ENCODE measurements around the gene GUCY1A2. TPM values are rescaled to one million over a fixed set of nuclear protein-coding genes. Genes with fewer than 3 reads are reported as not detected.

The GUCY1A2 gene
- total and polyA plus RNA-seq, 2 donors (not counting 1 experiment from before 2014, with no cell fraction given), result not detected

DNA sequence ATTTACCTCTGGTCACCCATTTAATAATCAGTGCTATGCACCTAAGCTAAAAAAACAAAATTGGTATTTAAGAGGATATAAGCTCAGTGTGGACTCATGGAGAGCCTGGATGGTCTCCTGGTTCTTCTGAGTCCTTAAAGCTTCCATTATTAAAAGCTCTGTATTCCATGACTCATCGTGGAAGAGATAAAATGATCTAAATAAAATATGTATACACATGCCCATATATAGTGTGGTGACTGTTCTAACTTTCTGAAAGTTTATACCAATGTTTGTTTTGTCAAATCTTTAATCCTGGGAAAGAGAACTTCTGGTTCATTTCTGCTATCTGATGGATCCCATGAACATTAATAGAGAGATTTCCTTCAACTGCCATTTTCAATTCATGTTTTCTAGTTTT lies 375.9 kb downstream of the GUCY1A2 start:
- no peak overlapping the region for H3K27ac ChIP-seq (ENCODE audit: low read length in 2 of 2)
- H3K79me2 ChIP-seq (ENCODE audit: control insufficient read depth, insufficient read depth, low read length), result no peaks in the 10 kb centered on the region
- WGBS (ENCODE audit: insufficient coverage), result no CpG with 5 or more reads among the region's 1 CpG
- H3K4me3 Mint-ChIP-seq, result no peak overlapping the region
- no peak overlapping the region for H3K9ac ChIP-seq (ENCODE audit: low read length)
- H3K4me1 ChIP-seq (ENCODE audit: control insufficient read depth in 2 of 2, insufficient read depth in 2 of 2, low read length in 2 of 2), result no peaks in the 10 kb centered on the region
- CTCF ChIA-PET, result no interaction called here
- no peaks in the 10 kb centered on the region for H3K27me3 ChIP-seq (replicated peaks in 1 of 4; ENCODE audit: control extremely low read depth in 1 of 4, control insufficient read depth in 3 of 4, insufficient read depth in 4 of 4, low read length in 3 of 4)
- H3K27ac Mint-ChIP-seq, result no peak overlapping the region
- no peaks in the 10 kb centered on the region for H4K20me1 ChIP-seq (ENCODE audit: control insufficient read depth, insufficient read depth, low read length, poor library complexity, severe bottlenecking)
- POLR2A ChIA-PET, result no interaction called here
- no peak overlapping the region for H3K4me3 ChIP-seq (ENCODE audit: control extremely low read depth in 1 of 5, extremely low read depth in 1 of 5, insufficient read depth in 1 of 5, low read depth in 2 of 5, low read length in 4 of 5)
- no peaks in the 10 kb centered on the region for H3K36me3 ChIP-seq (replicated peaks in 1 of 2; ENCODE audit: control extremely low read depth in 1 of 2, control insufficient read depth in 1 of 2, extremely low read depth in 1 of 2, insufficient read depth in 2 of 2, low read length in 1 of 2)
- H3K4me1 Mint-ChIP-seq, result no peaks in the 10 kb centered on the region
- ATAC-seq (ENCODE audit: low read depth), result no peak
- peaks cover 0 to 5% (median 4%) of the 10 kb centered on the region in 3 donors for H3K9me3 ChIP-seq (ENCODE audit: control extremely low read depth in 1 of 3, control insufficient read depth in 2 of 3, insufficient read depth in 1 of 3, low read length in 2 of 3)
- intact Hi-C loops (cut with micrococcal nuclease), result no loop called here
- H2AFZ ChIP-seq (ENCODE audit: insufficient read depth, low read depth, low read length, poor library complexity, severe bottlenecking), result no peak overlapping the region
- H3K9me3 Mint-ChIP-seq (ENCODE audit: insufficient read depth), result peaks cover under 1% of the 10 kb centered on the region
- TF ChIP-seq, protein P1, sequence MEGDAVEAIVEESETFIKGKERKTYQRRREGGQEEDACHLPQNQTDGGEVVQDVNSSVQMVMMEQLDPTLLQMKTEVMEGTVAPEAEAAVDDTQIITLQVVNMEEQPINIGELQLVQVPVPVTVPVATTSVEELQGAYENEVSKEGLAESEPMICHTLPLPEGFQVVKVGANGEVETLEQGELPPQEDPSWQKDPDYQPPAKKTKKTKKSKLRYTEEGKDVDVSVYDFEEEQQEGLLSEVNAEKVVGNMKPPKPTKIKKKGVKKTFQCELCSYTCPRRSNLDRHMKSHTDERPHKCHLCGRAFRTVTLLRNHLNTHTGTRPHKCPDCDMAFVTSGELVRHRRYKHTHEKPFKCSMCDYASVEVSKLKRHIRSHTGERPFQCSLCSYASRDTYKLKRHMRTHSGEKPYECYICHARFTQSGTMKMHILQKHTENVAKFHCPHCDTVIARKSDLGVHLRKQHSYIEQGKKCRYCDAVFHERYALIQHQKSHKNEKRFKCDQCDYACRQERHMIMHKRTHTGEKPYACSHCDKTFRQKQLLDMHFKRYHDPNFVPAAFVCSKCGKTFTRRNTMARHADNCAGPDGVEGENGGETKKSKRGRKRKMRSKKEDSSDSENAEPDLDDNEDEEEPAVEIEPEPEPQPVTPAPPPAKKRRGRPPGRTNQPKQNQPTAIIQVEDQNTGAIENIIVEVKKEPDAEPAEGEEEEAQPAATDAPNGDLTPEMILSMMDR (IDR thresholded peaks at IDR 0.05), result no peak
- TF ChIP-seq EZH2 (IDR thresholded peaks at IDR 0.05; ENCODE audit: borderline replicate concordance, insufficient read depth, low read depth, low read length, poor library complexity, severe bottlenecking), result no peak
- DNase-seq, result no peak
- H3K4me2 ChIP-seq (replicated peaks; ENCODE audit: low read depth, low read length, poor library complexity, severe bottlenecking), result no peak overlapping the region
- no peaks in the 10 kb centered on the region for H3K27me3 Mint-ChIP-seq

DNA sequence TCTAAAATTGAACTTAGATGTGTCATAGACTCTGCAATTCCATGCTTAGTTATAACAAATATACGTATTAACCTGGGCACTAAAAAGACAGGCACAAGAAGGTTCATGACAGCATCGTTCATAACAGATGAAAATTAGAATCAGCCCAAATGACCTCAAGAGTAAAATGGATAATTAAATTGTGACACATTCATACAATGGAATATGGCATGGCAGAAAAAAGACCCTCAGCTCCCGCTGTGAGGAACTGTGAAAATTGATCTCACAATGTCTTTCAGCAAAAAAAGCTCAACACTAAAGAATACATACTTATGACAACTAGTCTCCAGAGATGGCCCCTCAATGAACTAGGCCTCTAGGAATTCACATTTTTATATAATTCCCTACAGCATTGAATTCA lies 386.0 kb downstream of the GUCY1A2 start:
- Histone ChIP-seq H3K4me2 (replicated peaks; ENCODE audit: low read depth, low read length, poor library complexity, severe bottlenecking) (no peak overlapping the region), H3K27me3 (replicated peaks in 1 of 4; ENCODE audit: control extremely low read depth in 1 of 4, control insufficient read depth in 3 of 4, insufficient read depth in 4 of 4, low read length in 3 of 4) (no peaks in the 10 kb centered on the region), H3K9ac (ENCODE audit: low read length) (no peak overlapping the region), H4K20me1 (ENCODE audit: control insufficient read depth, insufficient read depth, low read length, poor library complexity, severe bottlenecking) (no peaks in the 10 kb centered on the region), H3K4me1 (ENCODE audit: control insufficient read depth in 2 of 2, insufficient read depth in 2 of 2, low read length in 2 of 2) (no peaks in the 10 kb centered on the region), H3K79me2 (ENCODE audit: control insufficient read depth, insufficient read depth, low read length) (no peaks in the 10 kb centered on the region), H3K9me3 (ENCODE audit: control extremely low read depth in 1 of 3, control insufficient read depth in 2 of 3, insufficient read depth in 1 of 3, low read length in 2 of 3) (no peaks in the 10 kb centered on the region), H3K4me3 (ENCODE audit: control extremely low read depth in 1 of 5, extremely low read depth in 1 of 5, insufficient read depth in 1 of 5, low read depth in 2 of 5, low read length in 4 of 5) (no peak overlapping the region), H2AFZ (ENCODE audit: insufficient read depth, low read depth, low read length, poor library complexity, severe bottlenecking) (no peak overlapping the region), H3K27ac (ENCODE audit: low read length in 2 of 2) (no peak overlapping the region), H3K36me3 (replicated peaks in 1 of 2; ENCODE audit: control extremely low read depth in 1 of 2, control insufficient read depth in 1 of 2, extremely low read depth in 1 of 2, insufficient read depth in 2 of 2, low read length in 1 of 2) (no peaks in the 10 kb centered on the region)
- no peak for TF ChIP-seq EZH2 (IDR thresholded peaks at IDR 0.05; ENCODE audit: borderline replicate concordance, insufficient read depth, low read depth, low read length, poor library complexity, severe bottlenecking)
- TF ChIP-seq, protein P1 (IDR thresholded peaks at IDR 0.05), result no peak
- intact Hi-C loops (cut with micrococcal nuclease), result no loop called here
- Mint-ChIP-seq H3K27me3 (no peaks in the 10 kb centered on the region), H3K9me3 (ENCODE audit: insufficient read depth) (peaks cover under 1% of the 10 kb centered on the region), H3K27ac (no peak overlapping the region), H3K4me3 (no peak overlapping the region), H3K4me1 (no peaks in the 10 kb centered on the region)
- ChIA-PET CTCF (no interaction called here), POLR2A (no interaction called here)
- no peak for ATAC-seq (ENCODE audit: low read depth)
- WGBS (ENCODE audit: insufficient coverage), result no CpG with 5 or more reads among the region's 3 CpGs
- DNase-seq, result no peak

All from B cell (primary cell).